BJ (cell line): ENCODE results near the gene PTPRG. TPM values are rescaled to one million over a fixed set of nuclear protein-coding genes. Genes with fewer than 3 reads are reported as not detected.
"Not testable (repeated sequence)": the region's sequence is repeated elsewhere in the genome, so short reads cannot be mapped to it uniquely, and the experiment has no call there.

Experiments used
- CTCF ChIA-PET: fragments of 350-600 bp; formaldehyde crosslinking; extraction: SDS; loops from one replicate; lab custom pipeline; 2021; ENCODE audit warnings: antibody characterized with exemption, inconsistent platforms; lab: Yijun Ruan, JAX
- POLR2A ChIA-PET: fragments of 300-600 bp; sonication (Branson Sonifier 250); formaldehyde crosslinking; extraction: SDS; loops from one replicate; lab custom pipeline; 2021; ENCODE audit warnings: antibody characterized with exemption; lab: Charles Lee
- DNase-seq: peaks from one replicate; pipeline ENCODE4 v3.0.0-alpha.2; 2011; ENCODE audit warnings: low read depth
- H3K27me3 ChIP-seq: 2 replicates; pipeline ENCODE4 v1.6.0; 2011; ENCODE audit warnings: low read length; ENCODE audit not compliant: control insufficient read depth, insufficient read depth
- H3K36me3 ChIP-seq: 2 replicates; pipeline ENCODE4 v1.5.1; 2011; ENCODE audit warnings: low read length; ENCODE audit not compliant: control insufficient read depth, insufficient read depth
- H3K4me3 ChIP-seq: 2 replicates; pipeline ENCODE4 v1.5.1; 2011; ENCODE audit warnings: low read depth, mild to moderate bottlenecking, control low read depth, low read length
- CTCF ChIP-seq: IDR thresholded peaks from 2 replicates; pipeline ENCODE4 v1.5.1; 2011; ENCODE audit warnings: low read depth, mild to moderate bottlenecking, control low read depth, inconsistent platforms, low read length, moderate library complexity; ENCODE audit not compliant: insufficient read depth
- polyA plus RNA-seq: library from polyadenylated mRNA; depleted of rRNA; stranded (reverse); fragments of >200 nt; gene quantifications from 2 replicates; pipeline ENCODE4 v1.2.3, GENCODE V29; 2011

The PTPRG gene
- polyA plus RNA-seq, 1 experiment, result 20.8 TPM

GRCh38 chr3:61811652-61812051, 250.3 kb downstream of the PTPRG start:
- H3K27me3 ChIP-seq, result no peaks in the 10 kb centered on the region
- no peak for TF ChIP-seq CTCF
- no peak for DNase-seq
- ChIA-PET CTCF (interaction anchor here (1.1 kb wide), 1 partner anchor 15 kb away, joined by 3 read pairs; no protein-coding TSS in a partner anchor), POLR2A (no interaction called here)
- no peak overlapping the region for H3K4me3 ChIP-seq
- H3K36me3 ChIP-seq, result no peaks in the 10 kb centered on the region

GRCh38 chr3:61812085-61812484, 250.7 kb downstream of the PTPRG start:
- CTCF ChIA-PET, result interaction anchor here (1.1 kb wide), 1 partner anchor 15 kb away, joined by 3 read pairs; no protein-coding TSS in a partner anchor
- TF ChIP-seq CTCF, result no peak

GRCh38 chr3:61812517-61812916, 251.1 kb downstream of the PTPRG start:
- Histone ChIP-seq H3K36me3 (no peaks in the 10 kb centered on the region), H3K27me3 (no peaks in the 10 kb centered on the region), H3K4me3 (no peak overlapping the region)
- no peak for DNase-seq
- ChIA-PET POLR2A (no interaction called here), CTCF (no interaction called here)
- TF ChIP-seq CTCF, result no peak

More at GRCh38 chr3:61812085-61812484, 250.7 kb downstream of the PTPRG start:
- Histone ChIP-seq H3K4me3 (no peak overlapping the region), H3K27me3 (no peaks in the 10 kb centered on the region), H3K36me3 (no peaks in the 10 kb centered on the region)
- DNase-seq, result no peak
- POLR2A ChIA-PET, result no interaction called here

- Histone ChIP-seq H3K36me3 (no peaks in the 10 kb centered on the region), H3K27me3 (no peaks in the 10 kb centered on the region), H3K4me3 (no peak overlapping the region)
- ChIA-PET CTCF (no interaction called here), POLR2A (no interaction called here)
- TF ChIP-seq CTCF, result no peak
- DNase-seq, result no peak
These were observed 252.3 kb downstream of the PTPRG start for GRCh38 chr3:61813636-61814035.

GRCh38 chr3:61814674-61815073, 253.3 kb downstream of the PTPRG start:
- Histone ChIP-seq H3K27me3 (no peaks in the 10 kb centered on the region), H3K4me3 (no peak overlapping the region), H3K36me3 (no peaks in the 10 kb centered on the region)
- no peak for TF ChIP-seq CTCF
- POLR2A ChIA-PET, result no interaction called here
- no peak for DNase-seq
- CTCF ChIA-PET, result interaction anchor here (0.6 to 1.3 kb wide), 4 partner anchors 16 to 294 kb away, joined by 3 to 4 read pairs (median 4); no protein-coding TSS in a partner anchor

- CTCF ChIA-PET, DNase-seq: not testable (repeated sequence)
These were observed 254.9 kb downstream of the PTPRG start for GRCh38 chr3:61816304-61816703.

More at GRCh38 chr3:61816304-61816703, 254.9 kb downstream of the PTPRG start:
- H3K36me3 ChIP-seq, H3K4me3 ChIP-seq, H3K27me3 ChIP-seq, POLR2A ChIA-PET: not testable (repeated sequence)
